GM18519 (cell line): ENCODE data around the gene ST6GALNAC3.

Source experiments
- ATAC-seq: cut with Tn5 transposase; IDR thresholded peaks from one replicate; pipeline ENCODE4 v1.9.1; 2021; ENCODE audit warnings: mild to moderate bottlenecking, moderate library complexity; ENCODE audit not compliant: unreplicated experiment, low FRiP score

ST6GALNAC3 gene

GRCh38 chr1:76661531-76661930 lies 587.0 kb downstream of the ST6GALNAC3 start:
- no peak for ATAC-seq

- no peak for ATAC-seq
Observed at GRCh38 chr1:76666499-76666898, 592.0 kb downstream of the ST6GALNAC3 start.

DNA sequence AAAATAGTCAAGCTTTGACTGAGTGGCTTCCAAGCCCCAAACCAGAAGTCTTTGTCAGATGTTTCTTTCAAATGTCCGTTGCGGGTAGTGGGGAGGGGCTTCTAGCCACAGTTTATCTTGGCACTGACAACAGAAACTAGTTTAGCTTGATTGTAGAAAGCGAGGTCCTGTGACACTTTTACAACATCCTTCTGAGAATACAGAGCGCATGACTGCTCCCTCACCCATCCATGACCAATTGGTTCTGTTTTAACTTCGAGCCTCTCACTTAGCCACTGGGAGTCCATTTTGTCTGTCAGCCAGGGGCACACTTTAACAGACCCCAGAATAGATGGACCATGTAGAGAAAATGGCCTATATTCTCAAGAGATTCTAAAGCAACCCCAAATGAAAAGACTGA lies 593.5 kb downstream of the ST6GALNAC3 start:
- peak; percentile 96 for ATAC-seq

GRCh38 chr1:76669131-76669530 lies 594.6 kb downstream of the ST6GALNAC3 start:
- no peak for ATAC-seq

DNA sequence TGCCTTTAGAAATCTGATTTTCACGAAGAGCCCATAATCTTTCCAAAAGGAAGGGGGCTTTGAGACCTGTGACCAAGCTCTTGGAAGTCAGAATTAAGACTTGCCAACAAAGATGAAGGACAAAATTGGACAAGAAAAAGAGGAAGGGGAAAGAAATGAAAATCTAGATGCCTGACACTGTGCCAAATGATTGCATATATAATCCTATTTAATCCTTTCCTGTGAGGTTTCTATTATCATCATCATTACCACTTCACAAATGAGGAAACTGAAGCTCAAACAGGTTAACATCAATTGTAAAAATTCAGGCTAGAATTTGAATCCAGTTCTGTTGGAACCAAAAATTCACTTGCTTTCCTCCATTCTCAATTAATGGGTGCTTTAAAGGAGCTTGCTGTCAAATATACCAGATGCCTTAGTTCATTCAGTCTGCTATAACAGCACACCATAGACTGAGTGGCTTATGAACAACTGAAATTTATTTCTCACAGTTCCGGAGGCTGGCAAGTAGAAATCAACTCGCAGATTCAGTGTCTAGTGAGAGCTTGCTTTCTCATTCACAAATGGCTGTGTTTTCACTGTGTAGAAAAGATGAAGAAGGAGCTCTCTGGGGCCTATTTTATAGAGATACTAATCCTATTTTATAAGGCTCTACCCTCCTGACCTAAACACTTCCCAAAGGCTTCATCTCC lies 595.2 kb downstream of the ST6GALNAC3 start:
- ATAC-seq: no peak

GRCh38 chr1:76674689-76675210 lies 600.2 kb downstream of the ST6GALNAC3 start:
- no peak for ATAC-seq

- ATAC-seq: peak; percentile 72
Observed at GRCh38 chr1:76677416-76678405, 603.2 kb downstream of the ST6GALNAC3 start.

DNA sequence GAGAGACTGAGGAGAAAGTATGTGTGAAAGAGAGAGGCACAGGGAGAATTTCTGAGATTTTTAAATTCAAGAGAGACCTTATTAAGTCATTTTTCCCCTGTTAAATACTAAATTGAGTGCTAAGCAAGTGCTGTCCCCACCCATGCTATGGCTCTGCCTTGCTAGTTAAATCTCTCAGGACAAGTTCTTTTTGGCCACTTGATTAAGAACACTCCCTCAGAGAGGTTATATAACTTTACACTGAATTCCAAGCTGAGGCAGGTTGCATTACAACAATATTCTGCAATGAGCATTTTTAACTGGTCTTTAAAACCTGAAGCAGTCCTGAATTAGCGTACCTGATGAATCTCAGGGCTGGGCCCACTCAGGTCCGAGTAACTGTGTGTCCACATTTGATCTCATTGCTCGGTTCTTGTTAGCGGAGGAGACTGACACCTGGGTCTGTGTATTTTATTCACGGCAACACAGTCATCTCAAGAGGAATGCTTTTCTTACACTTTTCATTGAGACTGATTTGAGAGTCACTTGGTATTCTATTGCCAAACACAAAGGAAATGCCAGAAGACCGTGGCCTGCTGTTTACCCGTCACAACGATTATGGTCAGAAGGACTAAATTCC lies 605.1 kb downstream of the ST6GALNAC3 start:
- no peak for ATAC-seq

GRCh38 chr1:76680651-76681050 lies 606.1 kb downstream of the ST6GALNAC3 start:
- ATAC-seq: no peak

- ATAC-seq: no peak
Observed at GRCh38 chr1:76682138-76682537, 607.6 kb downstream of the ST6GALNAC3 start.
